Measurements from ENCODE around the gene MRM1.
"Not testable (repeated sequence)": the region's sequence is repeated elsewhere in the genome, so short reads cannot be mapped to it uniquely, and the experiment has no call there.

MRM1 gene

GRCh38 chr17:36594626-36595401, 6.6 kb upstream of the MRM1 start:
- no peak overlapping the region for H3K27ac Mint-ChIP-seq
- H3K4me3 Mint-ChIP-seq: no peak overlapping the region
- no peaks in the 10 kb centered on the region for H3K9me3 Mint-ChIP-seq (ENCODE audit: low read depth)
- H3K4me1 Mint-ChIP-seq (ENCODE audit: low read depth): peaks cover 28% of the 10 kb centered on the region
- H3K27me3 Mint-ChIP-seq: no peaks in the 10 kb centered on the region
- peaks cover 13% of the 10 kb centered on the region for H3K36me3 Mint-ChIP-seq

GRCh38 chr17:36597226-36597625, 4.2 kb upstream of the MRM1 start:
- H3K27ac Mint-ChIP-seq: no peak overlapping the region

GRCh38 chr17:36597866-36598777, 3.3 kb upstream of the MRM1 start:
- Mint-ChIP-seq H3K4me1 (ENCODE audit: low read depth) (peaks cover 18% of the 10 kb centered on the region), H3K36me3 (peaks cover 13% of the 10 kb centered on the region), H3K9me3 (ENCODE audit: low read depth) (no peaks in the 10 kb centered on the region), H3K27ac (no peak overlapping the region), H3K27me3 (no peaks in the 10 kb centered on the region), H3K4me3 (no peak overlapping the region)

More at GRCh38 chr17:36597226-36597625, 4.2 kb upstream of the MRM1 start:
- no peaks in the 10 kb centered on the region for H3K9me3 Mint-ChIP-seq (ENCODE audit: low read depth)
- no peaks in the 10 kb centered on the region for H3K27me3 Mint-ChIP-seq
- peaks cover 24% of the 10 kb centered on the region for H3K4me1 Mint-ChIP-seq (ENCODE audit: low read depth)
- H3K4me3 Mint-ChIP-seq: no peak overlapping the region
- H3K36me3 Mint-ChIP-seq: peaks cover 13% of the 10 kb centered on the region

GRCh38 chr17:36598951-36599401, 2.4 kb upstream of the MRM1 start:
- H3K4me3 Mint-ChIP-seq: no peak overlapping the region
- H3K4me1 Mint-ChIP-seq (ENCODE audit: low read depth): peaks cover 17% of the 10 kb centered on the region
- no peaks in the 10 kb centered on the region for H3K27me3 Mint-ChIP-seq
- H3K27ac Mint-ChIP-seq: no peak overlapping the region
- peaks cover 13% of the 10 kb centered on the region for H3K36me3 Mint-ChIP-seq
- no peaks in the 10 kb centered on the region for H3K9me3 Mint-ChIP-seq (ENCODE audit: low read depth)

- H3K36me3 Mint-ChIP-seq: peaks cover 15% of the 10 kb centered on the region
- no peak overlapping the region for H3K27ac Mint-ChIP-seq
- H3K27me3 Mint-ChIP-seq: no peaks in the 10 kb centered on the region
- no peaks in the 10 kb centered on the region for H3K9me3 Mint-ChIP-seq (ENCODE audit: low read depth)
- peak overlapping the region; percentile 27 for H3K4me3 Mint-ChIP-seq
- peaks cover 24% of the 10 kb centered on the region for H3K4me1 Mint-ChIP-seq (ENCODE audit: low read depth)
Observed at GRCh38 chr17:36599546-36600250, 1.7 kb upstream of the MRM1 start.

GRCh38 chr17:36600465-36600864, 918 bp upstream of the MRM1 start:
- Mint-ChIP-seq H3K27ac (peak overlapping the region; percentile 90), H3K9me3 (ENCODE audit: low read depth) (no peaks in the 10 kb centered on the region), H3K4me3 (peak overlapping the region; percentile 94), H3K27me3 (no peaks in the 10 kb centered on the region), H3K4me1 (ENCODE audit: low read depth) (peaks cover 29% of the 10 kb centered on the region), H3K36me3 (peaks cover 15% of the 10 kb centered on the region)

GRCh38 chr17:36600936-36601302, 464 bp upstream of the MRM1 start:
- H3K27me3 Mint-ChIP-seq: no peaks in the 10 kb centered on the region
- no peaks in the 10 kb centered on the region for H3K9me3 Mint-ChIP-seq (ENCODE audit: low read depth)
- H3K4me3 Mint-ChIP-seq: peak overlapping the region; percentile 94

GRCh38 chr17:36602030-36602748, 806 bp downstream of the MRM1 start:
- no peaks in the 10 kb centered on the region for H3K9me3 Mint-ChIP-seq (ENCODE audit: low read depth)
- H3K27me3 Mint-ChIP-seq: no peaks in the 10 kb centered on the region
- peak overlapping the region; percentile 94 for H3K4me3 Mint-ChIP-seq
- peak overlapping the region; percentile 90 for H3K27ac Mint-ChIP-seq
- peaks cover 11% of the 10 kb centered on the region for H3K36me3 Mint-ChIP-seq
- H3K4me1 Mint-ChIP-seq (ENCODE audit: low read depth): peaks cover 37% of the 10 kb centered on the region

More at GRCh38 chr17:36600936-36601302, 464 bp upstream of the MRM1 start:
- H3K4me1 Mint-ChIP-seq (ENCODE audit: low read depth): peaks cover 34% of the 10 kb centered on the region
- H3K27ac Mint-ChIP-seq: peak overlapping the region; percentile 90
- peaks cover 13% of the 10 kb centered on the region for H3K36me3 Mint-ChIP-seq

- Mint-ChIP-seq H3K4me3 (peak overlapping the region; percentile 94), H3K27ac (peak overlapping the region; percentile 64), H3K36me3 (peaks cover 9% of the 10 kb centered on the region), H3K27me3 (no peaks in the 10 kb centered on the region), H3K9me3 (ENCODE audit: low read depth) (no peaks in the 10 kb centered on the region), H3K4me1 (ENCODE audit: low read depth) (peaks cover 40% of the 10 kb centered on the region)
Observed at GRCh38 chr17:36602924-36603384, 1.6 kb downstream of the MRM1 start.

- H3K27ac Mint-ChIP-seq; H3K27me3 Mint-ChIP-seq; H3K36me3 Mint-ChIP-seq; H3K9me3 Mint-ChIP-seq (ENCODE audit: low read depth): not testable (repeated sequence)
- Mint-ChIP-seq H3K4me1 (ENCODE audit: low read depth) (peaks cover 45% of the 10 kb centered on the region), H3K4me3 (peak overlapping the region; percentile 82)
Observed at GRCh38 chr17:36605028-36605427, 3.6 kb downstream of the MRM1 start.

GRCh38 chr17:36608280-36608679, 6.9 kb downstream of the MRM1 start:
- Mint-ChIP-seq H3K9me3 (ENCODE audit: low read depth) (no peaks in the 10 kb centered on the region), H3K36me3 (peaks cover 9% of the 10 kb centered on the region), H3K27ac (no peak overlapping the region), H3K4me1 (ENCODE audit: low read depth) (peaks cover 32% of the 10 kb centered on the region), H3K4me3 (no peak overlapping the region), H3K27me3 (no peaks in the 10 kb centered on the region)

GRCh38 chr17:36608794-36609497, 7.6 kb downstream of the MRM1 start:
- no peak overlapping the region for H3K27ac Mint-ChIP-seq
- no peaks in the 10 kb centered on the region for H3K9me3 Mint-ChIP-seq (ENCODE audit: low read depth)
- no peaks in the 10 kb centered on the region for H3K27me3 Mint-ChIP-seq
- H3K4me1 Mint-ChIP-seq (ENCODE audit: low read depth): peaks cover 28% of the 10 kb centered on the region
- peaks cover 9% of the 10 kb centered on the region for H3K36me3 Mint-ChIP-seq
- no peak overlapping the region for H3K4me3 Mint-ChIP-seq

GRCh38 chr17:36609498-36609862, 8.1 kb downstream of the MRM1 start:
- Mint-ChIP-seq H3K4me1 (ENCODE audit: low read depth) (peaks cover 23% of the 10 kb centered on the region), H3K4me3 (no peak overlapping the region), H3K27me3 (no peaks in the 10 kb centered on the region), H3K27ac (no peak overlapping the region), H3K36me3 (peaks cover 5% of the 10 kb centered on the region), H3K9me3 (ENCODE audit: low read depth) (no peaks in the 10 kb centered on the region)

GRCh38 chr17:36610474-36610873, 9.1 kb downstream of the MRM1 start:
- Mint-ChIP-seq H3K27ac (no peak overlapping the region), H3K36me3 (peaks cover 2% of the 10 kb centered on the region), H3K9me3 (ENCODE audit: low read depth) (no peaks in the 10 kb centered on the region), H3K4me1 (ENCODE audit: low read depth) (peaks cover 15% of the 10 kb centered on the region), H3K4me3 (no peak overlapping the region), H3K27me3 (no peaks in the 10 kb centered on the region)

All from activated naive CD8-positive, alpha-beta T cell (primary cell).